Measurements from ENCODE around the gene TMCO5A.

The TMCO5A gene

GRCh38 chr15:37973856-37974255, 39.4 kb downstream of the TMCO5A start:
- DNase-seq (ENCODE audit: low spot score), result no peak

DNA sequence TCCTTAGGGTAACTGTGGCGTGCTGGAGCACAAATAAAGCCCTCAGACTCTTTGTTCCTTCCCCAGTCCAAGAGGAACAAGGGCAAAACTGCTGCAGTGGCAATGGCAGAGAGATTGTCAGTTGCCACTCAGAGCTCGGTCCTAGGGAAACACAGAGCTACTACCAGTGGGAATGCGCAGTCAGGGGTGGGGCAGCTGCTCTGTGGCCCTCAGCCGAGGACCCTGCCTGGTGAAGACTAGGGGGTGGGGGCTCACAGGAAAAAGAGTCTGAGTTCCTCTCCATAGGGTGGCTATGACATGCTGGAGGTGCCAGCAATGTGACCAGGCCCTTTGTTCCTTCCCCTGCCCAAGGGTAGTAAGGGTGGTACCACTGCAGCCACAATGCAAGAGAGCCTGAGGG, 43.8 kb downstream of the TMCO5A start:
- DNase-seq (ENCODE audit: low spot score), result no peak

GRCh38 chr15:37979671-37980409, 45.4 kb downstream of the TMCO5A start:
- DNase-seq (ENCODE audit: low spot score), result no peak

DNA sequence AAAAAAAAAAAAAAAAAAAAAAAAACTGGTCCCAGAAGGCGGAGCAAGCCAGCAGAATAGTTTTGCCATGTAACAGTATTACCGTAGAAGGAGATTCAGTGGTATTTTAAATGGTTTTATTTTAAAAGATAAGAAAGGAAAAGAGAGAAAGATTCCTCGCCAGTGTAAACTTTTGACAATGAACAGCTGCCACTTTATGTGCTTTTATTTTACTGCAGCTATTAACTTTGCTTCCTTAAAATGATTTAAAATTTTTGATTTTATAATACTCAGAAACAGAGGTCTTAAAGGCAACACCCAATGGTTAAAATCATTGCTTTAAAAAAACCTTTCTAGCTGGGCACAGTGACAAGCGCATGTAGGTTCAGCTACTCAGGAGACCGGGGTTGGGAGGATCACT, 46.8 kb downstream of the TMCO5A start:
- DNase-seq (ENCODE audit: low spot score), result no peak

DNA sequence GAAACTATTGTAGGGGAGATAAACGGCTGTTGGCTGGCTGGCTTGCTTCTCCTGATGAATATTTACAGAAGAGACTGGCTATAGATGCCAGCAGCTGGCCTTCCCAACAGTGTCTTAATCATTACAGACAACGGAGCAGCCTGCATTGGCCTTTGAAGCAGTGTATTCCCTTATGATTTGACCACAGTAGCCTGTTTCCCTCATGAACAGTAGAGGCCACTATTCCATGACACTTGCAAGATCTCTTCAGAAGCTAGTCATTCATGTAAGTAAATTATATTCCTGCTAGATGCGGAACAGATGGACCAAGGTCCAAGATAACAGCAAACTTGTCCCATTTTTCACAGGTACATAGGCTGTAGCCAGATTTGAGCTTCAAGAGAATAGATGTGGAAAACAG, 47.3 kb downstream of the TMCO5A start:
- DNase-seq (ENCODE audit: low spot score), result peak; percentile 28

- no peak for DNase-seq (ENCODE audit: low spot score)
Observed at GRCh38 chr15:37984368-37984767, 49.9 kb downstream of the TMCO5A start.

DNA sequence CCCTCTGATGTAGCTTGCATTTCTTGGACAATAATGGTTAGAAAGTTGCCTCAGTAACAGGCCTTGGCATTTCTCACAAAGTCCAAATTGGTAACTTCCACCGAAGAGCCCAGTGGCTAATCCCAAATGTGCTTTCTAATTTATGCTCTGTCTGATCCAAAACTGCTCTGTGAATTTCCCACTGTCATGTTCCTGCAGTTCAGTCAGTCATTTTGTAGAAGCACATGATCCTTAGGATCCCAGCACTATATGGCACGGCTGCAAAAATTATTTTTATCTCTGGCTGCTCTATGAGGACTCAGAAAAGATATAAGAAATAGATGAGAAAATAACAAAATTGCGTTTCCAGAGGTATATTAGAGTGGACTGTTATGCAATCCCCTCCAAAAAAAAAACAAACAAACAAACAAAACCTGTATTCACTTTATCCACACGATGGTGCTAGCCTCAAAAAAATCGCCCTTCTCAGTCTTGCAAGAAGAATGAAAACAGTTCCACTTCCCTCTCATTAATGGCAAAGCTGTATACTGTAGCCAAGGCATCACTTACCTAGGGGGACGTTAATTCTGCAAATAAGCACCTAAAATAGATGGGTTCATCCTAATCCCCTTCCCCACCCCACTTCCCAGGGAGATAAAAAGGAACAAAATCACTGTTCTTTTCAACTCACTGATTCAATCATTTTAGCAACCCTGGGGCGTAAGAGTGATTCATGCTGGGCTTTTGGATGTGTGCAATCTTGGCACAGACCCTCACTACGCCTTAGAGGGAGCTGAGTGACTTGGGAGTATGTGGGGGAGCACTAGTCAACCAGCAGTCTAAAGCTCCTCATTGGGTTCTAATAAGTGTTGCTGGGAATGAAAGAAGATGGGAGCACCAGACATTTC, 61.3 kb downstream of the TMCO5A start:
- peak; percentile 58 for DNase-seq (ENCODE audit: low spot score)
